ENCODE data around the gene TMCO2. TPM values are rescaled to one million over a fixed set of nuclear protein-coding genes. Genes with fewer than 3 reads are reported as not detected.

TMCO2 gene
- total RNA-seq, 2 donors from 2014 or later, result not detected

GRCh38 chr1:40301066-40301465 lies 53.3 kb downstream of the TMCO2 start:
- ATAC-seq (no peak), DNase-seq (ENCODE audit: low spot score) (no peak)
- H3K36me3 Mint-ChIP-seq, result no peaks in the 10 kb centered on the region
- no peak overlapping the region for H3K27ac Mint-ChIP-seq
- no peak overlapping the region for H3K4me3 Mint-ChIP-seq
- H3K27me3 Mint-ChIP-seq, result no peaks in the 10 kb centered on the region
- no peaks in the 10 kb centered on the region for H3K9me3 Mint-ChIP-seq
- no peaks in the 10 kb centered on the region for H3K4me1 Mint-ChIP-seq (ENCODE audit: low read depth in 2 of 2)

Other genes starting within 250 kb of the TMCO2 start
- gene CAP1, start 207.2 kb upstream of the TMCO2 start, total RNA-seq, result 100 to 1,000 TPM; 423 to 738 TPM
- 10 to 100 TPM; 42.3 to 64.0 TPM for gene PPT1, start 150.7 kb upstream of the TMCO2 start, total RNA-seq
- gene RLF, start 86.5 kb upstream of the TMCO2 start, total RNA-seq, result 10 to 100 TPM; 19.5 to 24.5 TPM
- 10 to 100 TPM; 36.9 to 38.5 TPM for gene ZMPSTE24, start 10.3 kb downstream of the TMCO2 start, total RNA-seq
- gene COL9A2, start 69.3 kb downstream of the TMCO2 start, total RNA-seq, result 1 to 10 TPM; 5.4 to 7.3 TPM
- 100 to 1,000 TPM; 132 to 158 TPM for gene SMAP2, start 125.8 kb downstream of the TMCO2 start, total RNA-seq
- gene ZFP69B, start 202.5 kb downstream of the TMCO2 start, total RNA-seq, result 1 to 10 TPM; 4.0 to 6.2 TPM
- gene ZFP69, start 229.4 kb downstream of the TMCO2 start, total RNA-seq, result 1 to 10 TPM; 4.3 to 4.5 TPM

Measured in natural killer cell treated with Interleukin-12 subunit alpha and Interleukin-12 subunit beta and Interleukin-15 and Interleukin-18, amount 100 ng/mL, for 72 hours (primary cell).